Right hindlimb (tissue), 1 donor: ENCODE results near the gene GAS2L2.
"Not testable (repeated sequence)": the region's sequence is repeated elsewhere in the genome, so short reads cannot be mapped to it uniquely, and the experiment has no call there.

Source experiments
- DNase-seq: peaks from one replicate; pipeline ENCODE4 v3.0.0-alpha.2; 2018

The GAS2L2 gene

GRCh38 chr17:35773129-35773528 is 20.1 kb upstream of the GAS2L2 start:
- DNase-seq: no peak

GRCh38 chr17:35769895-35770486 is 17.0 kb upstream of the GAS2L2 start:
- DNase-seq: no peak

- no peak for DNase-seq
Observed at GRCh38 chr17:35768797-35769196, 15.8 kb upstream of the GAS2L2 start.

- DNase-seq: no peak
Observed at GRCh38 chr17:35766903-35767510, 14.0 kb upstream of the GAS2L2 start.

GRCh38 chr17:35766489-35766877 is 13.4 kb upstream of the GAS2L2 start:
- DNase-seq: no peak

- DNase-seq: no peak
Observed at GRCh38 chr17:35765756-35766488, 12.9 kb upstream of the GAS2L2 start.

GRCh38 chr17:35765086-35765710 is 12.2 kb upstream of the GAS2L2 start:
- no peak for DNase-seq

GRCh38 chr17:35764123-35764991 is 11.3 kb upstream of the GAS2L2 start:
- DNase-seq: peak; percentile 90

- DNase-seq: no peak
Observed at GRCh38 chr17:35763767-35764122, 10.7 kb upstream of the GAS2L2 start.

- no peak for DNase-seq
Observed at GRCh38 chr17:35761601-35762000, 8.6 kb upstream of the GAS2L2 start.

- no peak for DNase-seq
Observed at GRCh38 chr17:35760587-35760986, 7.5 kb upstream of the GAS2L2 start, which contains the start of gene C17orf50. Gene C17orf50 (plus strand): TSS chr17:35760887. CDS start chr17:35760942, 55 bp downstream.

- DNase-seq: no peak
Observed at GRCh38 chr17:35757243-35757642, 4.2 kb upstream of the GAS2L2 start.

- DNase-seq: no peak
Observed at GRCh38 chr17:35752471-35752870, 568 bp downstream of the GAS2L2 start.

GRCh38 chr17:35751541-35751940 is 1.5 kb downstream of the GAS2L2 start:
- DNase-seq: not testable (repeated sequence)

GRCh38 chr17:35750526-35751395 is 2.3 kb downstream of the GAS2L2 start:
- DNase-seq: no peak

GRCh38 chr17:35749560-35750412 is 3.3 kb downstream of the GAS2L2 start:
- no peak for DNase-seq

GRCh38 chr17:35748979-35749378 is 4.1 kb downstream of the GAS2L2 start:
- no peak for DNase-seq

- no peak for DNase-seq
Observed at GRCh38 chr17:35748341-35748841, 4.6 kb downstream of the GAS2L2 start.

- DNase-seq: peak; percentile 79
Observed at GRCh38 chr17:35747540-35748017, 5.5 kb downstream of the GAS2L2 start.

GRCh38 chr17:35745749-35746320 is 7.2 kb downstream of the GAS2L2 start:
- no peak for DNase-seq
